Peyer's patch (tissue), 4 donors: ENCODE data around the gene TSPAN33. TPM values are rescaled to one million over a fixed set of nuclear protein-coding genes. Genes with fewer than 3 reads are reported as not detected.

Source experiments
- DNase-seq, 3 donors: peaks; one replicate each; pipeline ENCODE4 v3.0.0-alpha.2; 2017 to 2019
- H3K27ac ChIP-seq, 4 donors: fragments of 200-600 bp; sonication (generic); one replicate each; pipeline ENCODE4 v1.5.1; 2016 to 2019
- H3K27me3 ChIP-seq, 2 donors: fragments of 200-600 bp; sonication (generic); one replicate each; pipeline ENCODE4 v1.5.1; 2019
- H3K36me3 ChIP-seq, 3 donors: fragments of 200-600 bp; sonication (generic); one replicate each; pipeline ENCODE4 v1.5.1; 2016 to 2019
- H3K4me1 ChIP-seq, 4 donors: fragments of 200-600 bp; sonication (generic); one replicate each; pipeline ENCODE4 v1.5.1; 2016 to 2019
- H3K4me3 ChIP-seq, 4 donors: fragments of 200-600 bp; sonication (generic); 1 replicate in 3 of 4; 2 replicates in 1 of 4; pipeline ENCODE4 v1.5.1; 2016 to 2019; ENCODE audit warnings: mild to moderate bottlenecking in 1 of 4
- H3K9me3 ChIP-seq, 4 donors: fragments of 200-600 bp; sonication (generic); one replicate each; pipeline ENCODE4 v1.5.1; 2016 to 2019; ENCODE audit warnings: mild to moderate bottlenecking in 1 of 4
- CTCF ChIP-seq, 6 experiments: fragments of 450-650 bp in 4 of 6; fragments of 200-600 bp in 2 of 6; sonication (generic) in 1 of 6; IDR thresholded peaks; one replicate each; pipeline ENCODE4 v1.5.1; 2017 to 2019; ENCODE audit warnings: antibody characterized with exemption in 6 of 6, mild to moderate bottlenecking in 3 of 6, moderate library complexity in 1 of 6
- POLR2A ChIP-seq, 2 donors: fragments of 450-650 bp; IDR thresholded peaks; one replicate each; pipeline ENCODE4 v1.5.1; 2017; ENCODE audit warnings: antibody characterized with exemption in 2 of 2, mild to moderate bottlenecking in 2 of 2, moderate library complexity in 2 of 2
- total RNA-seq, 4 donors: library from RNA; depleted of rRNA; stranded (reverse); fragments of >200 nt; gene quantifications; one replicate each; pipeline ENCODE4 v1.1.0, GENCODE V29; 2016

The TSPAN33 gene
- total RNA-seq, 4 donors from 2014 or later, result 1.0 to 28.9 (median 3.5) TPM

- Histone ChIP-seq H3K27ac (no peak overlapping the region), H3K9me3 (no peaks in the 10 kb centered on the region), H3K27me3 (no peaks in the 10 kb centered on the region), H3K36me3 (no peaks in the 10 kb centered on the region), H3K4me3 (no peak overlapping the region), H3K4me1 (peaks cover 0 to 13% (median 5%) of the 10 kb centered on the region in 4 donors)
- no peak for DNase-seq
- TF ChIP-seq POLR2A (IDR thresholded peaks at IDR 0.05) (no peak), CTCF (IDR thresholded peaks at IDR 0.05) (no peak)
These were observed 40.6 kb downstream of the TSPAN33 start for GRCh38 chr7:129184981-129185670.

GRCh38 chr7:129186749-129187260, 42.3 kb downstream of the TSPAN33 start:
- Histone ChIP-seq H3K27me3 (no peaks in the 10 kb centered on the region), H3K4me1 (peaks cover 0 to 13% (median 5%) of the 10 kb centered on the region in 4 donors), H3K27ac (no peak overlapping the region), H3K4me3 (no peak overlapping the region), H3K36me3 (no peaks in the 10 kb centered on the region), H3K9me3 (no peaks in the 10 kb centered on the region)
- no peak for DNase-seq
- TF ChIP-seq POLR2A (IDR thresholded peaks at IDR 0.05) (no peak), CTCF (IDR thresholded peaks at IDR 0.05) (no peak)

DNA sequence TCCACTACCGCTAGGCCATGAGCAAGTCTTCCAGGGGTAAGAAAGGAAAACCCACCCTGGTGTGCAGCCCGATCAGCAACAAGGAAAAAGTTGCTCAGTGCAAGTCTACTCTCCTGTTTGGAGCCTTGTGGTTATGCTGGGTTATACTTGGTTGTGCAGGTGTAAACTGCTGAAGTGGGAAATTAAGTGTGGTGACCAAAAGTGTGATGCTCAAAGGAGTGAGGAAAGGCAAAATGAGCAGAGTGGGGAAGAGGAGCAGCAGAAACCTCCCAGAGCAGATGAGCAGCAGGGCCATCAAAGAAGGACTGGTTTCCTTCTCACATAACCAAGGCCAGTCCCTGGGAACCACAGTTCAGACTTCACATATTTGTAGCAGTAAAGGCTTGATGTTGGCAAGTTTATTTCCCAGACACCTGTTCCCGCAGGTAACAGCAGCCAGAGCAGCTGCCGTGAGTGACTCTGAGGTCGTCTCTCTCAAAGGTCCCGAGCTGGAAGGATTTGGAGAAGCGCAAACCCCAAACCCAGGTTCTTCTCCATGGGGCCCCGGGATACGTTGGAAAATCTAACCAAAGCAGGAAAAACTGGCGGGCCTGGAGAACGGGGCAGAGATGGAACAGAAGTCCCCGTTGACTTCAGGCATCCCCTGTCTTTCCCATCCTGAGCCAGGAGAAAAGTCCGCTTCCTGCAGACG, 43.3 kb downstream of the TSPAN33 start:
- no peaks in the 10 kb centered on the region for H3K27me3 ChIP-seq
- H3K27ac ChIP-seq, result peak overlapping the region in 2 of 4 donors; percentile 43 to 48
- peak overlapping the region; percentile 55 to 77 (median 66) for H3K4me3 ChIP-seq
- no peak for DNase-seq
- no peak for TF ChIP-seq CTCF (IDR thresholded peaks at IDR 0.05)
- TF ChIP-seq POLR2A (IDR thresholded peaks at IDR 0.05), result no peak
- peaks cover 0 to 13% (median 5%) of the 10 kb centered on the region in 4 donors for H3K4me1 ChIP-seq
- no peaks in the 10 kb centered on the region for H3K9me3 ChIP-seq
- no peaks in the 10 kb centered on the region for H3K36me3 ChIP-seq

DNA sequence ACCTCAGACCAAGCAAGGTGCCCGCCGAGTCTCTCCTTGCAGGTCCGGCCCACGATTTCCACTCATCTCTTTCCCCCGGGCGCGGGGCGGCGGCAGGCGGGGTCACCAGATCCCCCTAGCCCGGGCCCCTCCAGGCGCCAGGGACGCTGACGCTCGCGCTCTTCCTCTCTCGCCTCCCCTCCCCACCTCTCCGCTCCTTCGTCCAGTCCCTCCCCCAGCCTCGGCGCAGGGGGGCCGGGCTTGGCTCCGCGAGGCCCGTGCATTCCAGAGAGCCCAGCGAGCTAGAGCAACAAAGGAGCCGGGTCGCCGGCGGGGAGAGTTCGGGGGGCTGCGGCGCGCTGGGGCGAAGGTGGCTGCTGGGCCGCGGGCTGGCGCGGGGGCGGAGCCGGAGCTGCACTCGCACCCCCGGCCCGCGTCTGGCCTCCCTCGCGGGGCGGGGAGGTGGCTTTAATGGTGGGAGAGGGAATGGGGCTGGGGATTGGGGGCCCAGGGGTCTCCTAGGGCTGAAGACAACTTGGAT, 43.9 kb downstream of the TSPAN33 start, which contains the start of gene SMO:
TSS of gene SMO (plus strand) at position 262 of the 520 bp plus-strand sequence. CDS start 519 bp downstream, outside the sequence.
- DNase-seq, result peak in 2 of 3 donors; percentile 50 to 53
- H3K9me3 ChIP-seq, result no peaks in the 10 kb centered on the region
- no peaks in the 10 kb centered on the region for H3K27me3 ChIP-seq
- TF ChIP-seq CTCF (IDR thresholded peaks at IDR 0.05) (no peak), POLR2A (IDR thresholded peaks at IDR 0.05) (no peak)
- peak within 1 kb of the TSS; percentile 55 to 77 (median 66) for H3K4me3 ChIP-seq
- H3K36me3 ChIP-seq, result no peaks in the 10 kb centered on the region
- H3K27ac ChIP-seq, result peak within 1 kb of the TSS in 3 of 4 donors; percentile 43 to 63 (median 48)
- peaks cover 0 to 13% (median 5%) of the 10 kb centered on the region in 4 donors for H3K4me1 ChIP-seq

GRCh38 chr7:129188892-129189660, 44.6 kb downstream of the TSPAN33 start:
- H3K9me3 ChIP-seq, result no peaks in the 10 kb centered on the region
- peak in 1 of 3 donors; percentile 49 for DNase-seq
- peak overlapping the region in 3 of 4 donors; percentile 43 to 63 (median 48) for H3K27ac ChIP-seq
- H3K36me3 ChIP-seq, result no peaks in the 10 kb centered on the region
- H3K27me3 ChIP-seq, result no peaks in the 10 kb centered on the region
- peaks cover 0 to 13% (median 5%) of the 10 kb centered on the region in 4 donors for H3K4me1 ChIP-seq
- peak overlapping the region; percentile 55 to 77 (median 66) for H3K4me3 ChIP-seq
- TF ChIP-seq POLR2A (IDR thresholded peaks at IDR 0.05) (no peak), CTCF (IDR thresholded peaks at IDR 0.05) (no peak)
